HUDEP-2 (cell line): Measurements from ENCODE around the gene MSI2.

Experiments
- DNase-seq, 76 experiments: peaks; one replicate each; lab custom pipeline; 2025; ENCODE audit not compliant: unreplicated experiment in 76 of 76; lab: John Stamatoyannopoulos, UW

Gene MSI2

GRCh38 chr17:57467801-57468200, 211.5 kb downstream of the MSI2 start:
- no peak for DNase-seq

GRCh38 chr17:57468932-57469775, 212.8 kb downstream of the MSI2 start:
- no peak for DNase-seq

GRCh38 chr17:57470906-57471305, 214.6 kb downstream of the MSI2 start:
- DNase-seq: no peak

DNA sequence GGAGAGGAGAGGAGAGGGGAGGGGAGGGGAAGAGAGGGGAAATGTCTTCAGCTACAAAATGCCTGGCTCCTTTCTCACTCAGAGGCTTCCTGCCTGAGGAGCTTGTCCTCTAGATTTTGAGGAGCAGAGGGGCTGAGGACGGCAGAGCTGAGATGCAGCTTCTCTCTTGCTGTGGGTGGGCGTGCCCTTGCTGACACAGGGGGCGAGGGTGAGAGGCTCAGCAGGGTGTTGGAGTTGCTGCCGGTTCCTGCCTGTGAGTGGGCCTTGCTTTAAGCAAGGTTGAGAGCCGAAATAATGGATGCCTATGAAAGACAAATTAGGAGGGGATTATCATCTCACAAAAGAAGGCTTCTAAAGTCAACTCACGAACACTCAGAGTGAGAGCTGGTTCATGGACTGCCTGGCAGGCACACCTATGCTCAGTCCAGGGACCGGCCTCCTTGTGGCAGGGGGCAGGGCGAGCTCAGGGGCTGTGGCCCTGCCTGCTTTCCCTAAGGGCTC, 215.6 kb downstream of the MSI2 start:
- no peak for DNase-seq

DNA sequence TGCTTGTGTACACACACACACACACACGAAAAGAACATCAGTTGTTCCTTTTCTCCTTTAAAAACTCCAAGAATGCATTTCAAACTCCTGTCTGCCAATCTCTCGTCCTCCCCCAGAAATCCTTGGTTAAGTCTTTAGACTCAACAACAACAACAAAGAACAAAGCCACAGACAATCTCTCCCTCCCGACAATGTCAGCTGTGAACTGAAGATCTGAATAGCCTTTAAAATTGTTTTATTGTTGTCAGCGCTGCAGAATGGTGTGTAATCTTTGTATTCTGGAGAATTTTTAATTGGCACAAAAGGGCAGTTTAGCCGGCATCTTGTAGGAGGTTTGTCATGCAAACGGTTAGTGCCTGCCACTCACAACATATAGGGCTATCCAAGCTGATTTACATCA, 219.5 kb downstream of the MSI2 start:
- DNase-seq: no peak

GRCh38 chr17:57477522-57478362, 221.4 kb downstream of the MSI2 start:
- no peak for DNase-seq

DNA sequence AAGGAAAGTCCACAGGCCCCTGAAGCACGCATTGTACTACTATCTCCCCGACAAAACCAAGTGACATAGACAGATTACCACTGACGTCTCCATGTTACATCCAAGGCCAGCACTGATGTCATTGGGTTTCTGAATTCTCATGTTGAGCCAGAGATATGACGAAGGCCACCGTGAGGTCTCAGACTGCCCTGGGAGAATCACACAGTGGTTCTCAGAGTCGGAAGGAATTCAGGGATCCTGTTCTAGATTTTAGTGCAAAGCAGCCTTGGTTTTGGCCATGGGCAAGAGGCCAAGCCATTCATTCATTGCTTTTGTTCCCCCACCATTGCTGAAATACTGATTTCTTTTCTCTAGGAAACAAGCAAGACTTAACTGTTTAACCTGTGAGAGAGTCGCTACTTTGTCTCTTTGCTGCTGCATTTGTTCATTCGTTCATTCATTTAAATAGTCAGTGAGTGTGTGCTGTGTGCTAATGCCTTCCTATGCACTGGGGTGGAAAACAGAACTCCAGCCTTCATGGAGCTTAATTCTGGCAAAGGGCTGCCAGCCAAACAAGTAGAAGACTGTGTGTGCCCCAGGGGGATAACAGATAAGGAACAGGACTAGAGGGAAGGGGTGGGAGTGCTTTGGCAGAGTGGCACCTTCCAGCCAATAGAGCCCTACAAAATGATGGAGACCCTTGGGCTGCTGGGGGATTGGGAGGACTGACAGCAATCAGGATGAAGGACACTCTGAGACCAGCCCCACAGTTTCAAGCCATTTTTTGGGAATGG, 222.3 kb downstream of the MSI2 start:
- no peak for DNase-seq

- DNase-seq: no peak
Observed at GRCh38 chr17:57480438-57481196, 224.3 kb downstream of the MSI2 start.

- DNase-seq: peak in 3 of 76 experiments; percentile 6 to 11 (median 6)
Observed at GRCh38 chr17:57481910-57482391, 225.6 kb downstream of the MSI2 start.

GRCh38 chr17:57482657-57483056, 226.3 kb downstream of the MSI2 start:
- DNase-seq: no peak

GRCh38 chr17:57484081-57484666, 227.9 kb downstream of the MSI2 start:
- DNase-seq: no peak

- no peak for DNase-seq
Observed at GRCh38 chr17:57484826-57485565, 228.7 kb downstream of the MSI2 start.

- no peak for DNase-seq
Observed at GRCh38 chr17:57485566-57485865, 229.2 kb downstream of the MSI2 start.

GRCh38 chr17:57485916-57486881, 229.9 kb downstream of the MSI2 start:
- no peak for DNase-seq

- no peak for DNase-seq
Observed at GRCh38 chr17:57486882-57487301, 230.6 kb downstream of the MSI2 start.

DNA sequence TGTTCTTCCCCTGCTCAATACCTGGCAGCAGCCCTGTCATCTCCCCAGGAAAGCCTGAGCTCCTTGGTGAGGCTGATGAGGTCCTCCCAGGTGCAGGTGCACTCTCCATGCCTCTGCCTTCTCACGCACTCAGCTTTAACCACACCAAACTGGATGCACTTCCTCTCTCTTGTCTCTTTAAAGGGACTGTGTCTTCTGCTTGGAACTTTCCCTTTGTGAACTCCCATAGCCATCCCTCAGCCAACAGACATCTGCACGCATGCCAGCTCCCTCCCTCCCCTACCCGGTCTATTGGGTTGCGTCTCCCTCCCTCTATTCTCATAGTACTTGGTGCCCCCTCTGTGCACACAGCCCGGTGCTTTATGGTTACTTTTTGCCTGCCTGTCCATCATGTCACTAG, 231.2 kb downstream of the MSI2 start:
- no peak for DNase-seq

DNA sequence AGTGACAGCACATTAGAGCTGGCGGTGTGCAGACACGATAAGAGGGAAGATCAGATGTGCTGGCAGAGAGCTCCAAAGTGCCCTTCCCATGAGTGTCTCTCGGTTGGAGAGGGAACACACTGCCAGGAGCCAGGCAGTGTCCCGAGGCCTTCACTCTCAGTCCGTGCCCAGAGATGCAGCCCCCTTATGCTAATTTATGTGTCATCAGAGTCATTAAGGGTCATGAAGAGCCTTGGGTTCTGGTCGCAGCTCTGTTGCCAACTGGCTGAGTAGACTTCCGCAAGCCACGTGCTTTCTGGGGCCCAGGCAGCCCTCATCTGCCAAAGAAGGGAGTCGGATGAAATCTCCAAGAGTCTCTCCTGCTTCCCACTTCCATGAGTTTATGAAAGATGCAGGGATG, 232.5 kb downstream of the MSI2 start:
- no peak for DNase-seq

- DNase-seq: no peak
Observed at GRCh38 chr17:57489321-57489720, 233.0 kb downstream of the MSI2 start.
